IMR-90 (cell line): ENCODE results near the gene MT3. TPM values are rescaled to one million over a fixed set of nuclear protein-coding genes. Genes with fewer than 3 reads are reported as not detected.

ENCODE experiments used
- ATAC-seq: fragments of 200-7000 bp; cut with Tn5 transposase; 2 replicates; pipeline ENCODE4 v1.9.1; 2020; ENCODE audit warnings: low read depth, mild to moderate bottlenecking, moderate library complexity
- BruUV-seq: library from RNA; stranded (reverse); fragments of 400-500 nt; replicated peaks from 2 replicates; lab custom pipeline; 2021; lab: Mats Ljungman, UMichigan
- CTCF ChIA-PET: fragments of 300-600 bp; formaldehyde crosslinking; extraction: SDS; loops from one replicate; lab custom pipeline; 2021; ENCODE audit warnings: antibody characterized with exemption; lab: Yijun Ruan, JAX
- POLR2A ChIA-PET: fragments of 300-600 bp; sonication (Branson Sonifier 250); formaldehyde crosslinking; loops from one replicate; lab custom pipeline; 2022; ENCODE audit warnings: antibody characterized with exemption; ENCODE audit not compliant: unreplicated experiment; lab: Charles Lee
- DNase-seq: peaks from one replicate; pipeline ENCODE4 v3.0.0; 2013
- H2AFZ ChIP-seq: replicated peaks from 2 replicates; pipeline ENCODE3; 2013; ENCODE audit warnings: low read length, mild to moderate bottlenecking; ENCODE audit not compliant: poor library complexity
- H2AK5ac ChIP-seq: 2 replicates; pipeline ENCODE4 v1.6.1; 2013; ENCODE audit warnings: low read depth, low read length, inconsistent platforms
- H2AK9ac ChIP-seq: replicated peaks from 2 replicates; pipeline ENCODE3; 2013; ENCODE audit warnings: mild to moderate bottlenecking, low read depth, low read length, moderate library complexity; ENCODE audit not compliant: poor library complexity
- H2BK120ac ChIP-seq: 2 replicates; pipeline ENCODE4 v1.6.1; 2013; ENCODE audit warnings: low read depth, low read length, inconsistent platforms
- H2BK15ac ChIP-seq: 3 replicates; pipeline ENCODE4 v1.6.1; 2013; ENCODE audit warnings: low read depth, low read length, inconsistent platforms
- H2BK20ac ChIP-seq: 2 replicates; pipeline ENCODE4 v1.6.1; 2013; ENCODE audit warnings: low read depth, mild to moderate bottlenecking, inconsistent platforms, low read length, moderate library complexity
- H2BK5ac ChIP-seq: 2 replicates; pipeline ENCODE4 v1.6.1; 2013; ENCODE audit warnings: mild to moderate bottlenecking, low read depth, low read length, inconsistent platforms; ENCODE audit not compliant: poor library complexity, severe bottlenecking
- H3K14ac ChIP-seq: replicated peaks from 2 replicates; pipeline ENCODE4 v1.6.1; 2013; ENCODE audit warnings: low read depth, low read length, inconsistent platforms
- H3K18ac ChIP-seq: 2 replicates; pipeline ENCODE4 v1.6.1; 2013; ENCODE audit warnings: low read depth, low read length, control low read depth
- H3K23ac ChIP-seq: 2 replicates; pipeline ENCODE4 v1.6.1; 2013; ENCODE audit warnings: low read depth, low read length, inconsistent platforms
- H3K27ac ChIP-seq: 2 replicates; pipeline ENCODE4 v1.5.1; 2013; ENCODE audit warnings: mild to moderate bottlenecking, control low read depth, low read length; ENCODE audit not compliant: insufficient read depth
- H3K27me3 ChIP-seq: 2 replicates; pipeline ENCODE4 v1.6.1; 2013; ENCODE audit warnings: low read length; ENCODE audit not compliant: control insufficient read depth, insufficient read depth
- H3K36me3 ChIP-seq: 2 replicates; pipeline ENCODE4 v1.6.1; 2013; ENCODE audit warnings: low read length, mixed read lengths; ENCODE audit not compliant: control insufficient read depth, insufficient read depth
- H3K4ac ChIP-seq: 2 replicates; pipeline ENCODE4 v1.6.1; 2013; ENCODE audit warnings: low read depth, low read length, inconsistent platforms
- H3K4me1 ChIP-seq: 2 replicates; pipeline ENCODE4 v1.6.1; 2013; ENCODE audit warnings: low read length, mixed read lengths; ENCODE audit not compliant: control insufficient read depth, insufficient read depth
- H3K4me2 ChIP-seq: 2 replicates; pipeline ENCODE4 v1.6.1; 2013; ENCODE audit warnings: low read depth, mild to moderate bottlenecking, control low read depth, low read length, moderate library complexity
- H3K4me3 ChIP-seq: 2 replicates; pipeline ENCODE4 v1.5.1; 2013; ENCODE audit warnings: low read depth, mild to moderate bottlenecking, control low read depth, low read length, moderate library complexity; ENCODE audit not compliant: insufficient read depth
- H3K56ac ChIP-seq: 2 replicates; pipeline ENCODE4 v1.6.1; 2013; ENCODE audit warnings: low read length, inconsistent platforms; ENCODE audit not compliant: insufficient read depth; ENCODE audit errors: extremely low read depth
- H3K79me1 ChIP-seq, 2 experiments: 2 replicates each; pipeline ENCODE4 v1.6.1; 2013; ENCODE audit warnings: low read length in 2 of 2, inconsistent platforms in 1 of 2, low read depth in 1 of 2
- H3K9ac ChIP-seq: 2 replicates; pipeline ENCODE4 v1.6.1; 2013; ENCODE audit warnings: low read depth, low read length, control low read depth
- H3K9me1 ChIP-seq: 2 replicates; pipeline ENCODE4 v1.6.1; 2013; ENCODE audit warnings: low read length, inconsistent platforms; ENCODE audit not compliant: insufficient read depth
- H3K9me3 ChIP-seq: 2 replicates; pipeline ENCODE4 v1.6.1; 2013; ENCODE audit warnings: low read length; ENCODE audit not compliant: control insufficient read depth, insufficient read depth
- H4K20me1 ChIP-seq: 2 replicates; pipeline ENCODE4 v1.6.1; 2013; ENCODE audit warnings: low read length, inconsistent platforms; ENCODE audit not compliant: insufficient read depth
- H4K5ac ChIP-seq: 2 replicates; pipeline ENCODE4 v1.6.1; 2013; ENCODE audit warnings: mild to moderate bottlenecking, low read depth, low read length, control low read depth
- H4K8ac ChIP-seq, 2 experiments: 2 replicates each; pipeline ENCODE4 v1.6.1; 2013; ENCODE audit warnings: low read depth in 2 of 2, low read length in 2 of 2, control low read depth in 1 of 2, inconsistent platforms in 1 of 2
- H4K91ac ChIP-seq: 2 replicates; pipeline ENCODE4 v1.6.1; 2013; ENCODE audit warnings: low read depth, low read length, inconsistent platforms; ENCODE audit not compliant: insufficient read depth
- CEBPB ChIP-seq: IDR thresholded peaks from 2 replicates; pipeline ENCODE4 v1.6.1; 2012; ENCODE audit warnings: low read depth, low read length, improper control_type of control experiment
- POLR2A ChIP-seq: IDR thresholded peaks from 2 replicates; pipeline ENCODE4 v1.6.1; 2012; ENCODE audit warnings: mild to moderate bottlenecking, low read depth, low read length
- RAD21 ChIP-seq: IDR thresholded peaks from 2 replicates; pipeline ENCODE4 v1.6.1; 2012; ENCODE audit warnings: low read length, improper control_type of control experiment
- RFX5 ChIP-seq: IDR thresholded peaks from 2 replicates; pipeline ENCODE4 v1.8.0; 2012; ENCODE audit warnings: low read depth, mild to moderate bottlenecking, low read length, moderate library complexity
- WGBS, 2 experiments: methylation state at CpG; one replicate each; pipeline versions ENCODE4 v1.1.5 to v1.1.7; 2013; ENCODE audit warnings: missing lambda C conversion rate in 2 of 2; ENCODE audit not compliant: insufficient read length in 1 of 2; ENCODE audit errors: extremely low coverage in 2 of 2; 5-methylcytosine and 5-hydroxymethylcytosine counted together
- dilution Hi-C: fragments of 300-500 bp; cut with HindIII; formaldehyde crosslinking; loops from one replicate; pipeline ENCODE4 v1.14.3; 2018; ENCODE audit warnings: low sequenced_read_pairs; ENCODE audit not compliant: unreplicated experiment
- in situ Hi-C: fragments of 300-500 bp; cut with MboI; formaldehyde crosslinking; loops from 3 replicates; pipeline ENCODE4 v1.14.3; 2019; ENCODE audit warnings: low sequenced_read_pairs, inconsistent platforms, mixed read lengths
- intact Hi-C: fragments of 100-400 bp; cut with micrococcal nuclease; formaldehyde crosslinking; loops from 2 replicates; pipeline ENCODE4 v1.10.0; 2022
- polyA plus RNA-seq, 3 experiments: library from polyadenylated mRNA; depleted of rRNA; stranded (reverse); fragments of >200 nt; gene quantifications; 2 replicates each; pipeline ENCODE4 v1.2.3, GENCODE V29; 2012; ENCODE audit warnings: low replicate concordance in 1 of 3
- total RNA-seq: library from RNA; depleted of rRNA; stranded (reverse); fragments of >200 nt; gene quantifications from 2 replicates; pipeline ENCODE4 v1.2.3, GENCODE V29; 2012
- TF ChIP-seq, protein P1 (sequence below): fragments of 150-350 bp; IDR thresholded peaks from 2 replicates; pipeline ENCODE4 v1.6.1; 2016; ENCODE audit warnings: low read depth, mild to moderate bottlenecking, low read length, moderate library complexity, borderline replicate concordance
- TF ChIP-seq, protein P2 (sequence below): fragments of 150-350 bp; IDR thresholded peaks from 2 replicates; pipeline ENCODE4 v1.6.1; 2017; ENCODE audit warnings: mild to moderate bottlenecking, antibody characterized with exemption, low read length, low read depth

Gene MT3
- total and polyA plus RNA-seq, 2 of the 4 experiments (the other 2 are of a cell fraction), result 0.62 TPM; not detected in 1

- H3K36me3 ChIP-seq, result no peaks in the 10 kb centered on the region
- H3K14ac ChIP-seq, result no peak overlapping the region
- H3K4me2 ChIP-seq, result no peak overlapping the region
- no peak overlapping the region for H4K8ac ChIP-seq
- BruUV-seq, result no TSS peak
- no peak overlapping the region for H3K4me3 ChIP-seq
- no peaks in the 10 kb centered on the region; the same call in 1 of the 2 replicates for H3K4me1 ChIP-seq
- WGBS, 2 experiments, result no CpG with 5 or more reads among the region's 6 CpGs
- TF ChIP-seq POLR2A (no peak), CEBPB (no peak), RAD21 (no peak), RFX5 (no peak)
- TF ChIP-seq, protein P1, sequence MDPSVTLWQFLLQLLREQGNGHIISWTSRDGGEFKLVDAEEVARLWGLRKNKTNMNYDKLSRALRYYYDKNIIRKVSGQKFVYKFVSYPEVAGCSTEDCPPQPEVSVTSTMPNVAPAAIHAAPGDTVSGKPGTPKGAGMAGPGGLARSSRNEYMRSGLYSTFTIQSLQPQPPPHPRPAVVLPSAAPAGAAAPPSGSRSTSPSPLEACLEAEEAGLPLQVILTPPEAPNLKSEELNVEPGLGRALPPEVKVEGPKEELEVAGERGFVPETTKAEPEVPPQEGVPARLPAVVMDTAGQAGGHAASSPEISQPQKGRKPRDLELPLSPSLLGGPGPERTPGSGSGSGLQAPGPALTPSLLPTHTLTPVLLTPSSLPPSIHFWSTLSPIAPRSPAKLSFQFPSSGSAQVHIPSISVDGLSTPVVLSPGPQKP, result no peak
- TF ChIP-seq, protein P2, sequence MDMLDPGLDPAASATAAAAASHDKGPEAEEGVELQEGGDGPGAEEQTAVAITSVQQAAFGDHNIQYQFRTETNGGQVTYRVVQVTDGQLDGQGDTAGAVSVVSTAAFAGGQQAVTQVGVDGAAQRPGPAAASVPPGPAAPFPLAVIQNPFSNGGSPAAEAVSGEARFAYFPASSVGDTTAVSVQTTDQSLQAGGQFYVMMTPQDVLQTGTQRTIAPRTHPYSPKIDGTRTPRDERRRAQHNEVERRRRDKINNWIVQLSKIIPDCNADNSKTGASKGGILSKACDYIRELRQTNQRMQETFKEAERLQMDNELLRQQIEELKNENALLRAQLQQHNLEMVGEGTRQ, result no peak
- H3K18ac ChIP-seq, result no peak overlapping the region
- H2BK20ac ChIP-seq, result no peak overlapping the region
- no peak overlapping the region for H2BK5ac ChIP-seq
- no peak overlapping the region for H3K56ac ChIP-seq
- no peak overlapping the region for H4K91ac ChIP-seq
- intact Hi-C loops (no loop called here), dilution Hi-C loops (no loop called here), in situ Hi-C loops (no loop called here)
- H3K9me3 ChIP-seq, result peaks cover 2% of the 10 kb centered on the region; the same call in 1 of the 2 replicates
- no peak overlapping the region for H2BK120ac ChIP-seq
- no peak overlapping the region for H2AK9ac ChIP-seq
- H3K79me1 ChIP-seq, result no peaks in the 10 kb centered on the region
- no peak overlapping the region for H3K4ac ChIP-seq
- ChIA-PET POLR2A (no interaction called here), CTCF (no interaction called here)
- H2AFZ ChIP-seq, result no peak overlapping the region
- peaks cover 65% of the 10 kb centered on the region for H3K27me3 ChIP-seq
- H2BK15ac ChIP-seq, result no peak overlapping the region
- H3K23ac ChIP-seq, result no peak overlapping the region
- no peak overlapping the region for H3K9ac ChIP-seq
- ATAC-seq (no peak), DNase-seq (no peak)
- no peak overlapping the region for H2AK5ac ChIP-seq
- no peaks in the 10 kb centered on the region for H3K9me1 ChIP-seq
- no peak overlapping the region for H4K5ac ChIP-seq
- H4K20me1 ChIP-seq, result no peaks in the 10 kb centered on the region
- H3K27ac ChIP-seq, result no peak overlapping the region
Measured at GRCh38 chr16:56632848-56633365, 43.6 kb downstream of the MT3 start.
